H1 (cell line): Measurements from ENCODE around the gene ARMC9.
"Not testable (repeated sequence)": the region's sequence is repeated elsewhere in the genome, so short reads cannot be mapped to it uniquely, and the experiment has no call there.

Experiments
- BRCA1 ChIP-seq: IDR thresholded peaks from 2 replicates; pipeline ENCODE4 v1.6.1; 2012; ENCODE audit warnings: low read depth, low read length, improper control_type of control experiment
- EP300 ChIP-seq, 2 experiments: IDR thresholded peaks; 1 replicate in 1 of 2; 2 replicates in 1 of 2; pipeline ENCODE4 v1.6.1; 2011 to 2012; ENCODE audit warnings: low read depth in 2 of 2, low read length in 2 of 2, mild to moderate bottlenecking in 2 of 2, borderline replicate concordance in 1 of 2, inconsistent platforms in 1 of 2, moderate library complexity in 1 of 2
- EZH2 ChIP-seq: fragments of 200-600 bp; sonication (generic); IDR thresholded peaks from 2 replicates; pipeline ENCODE4 v1.7.1; 2012; ENCODE audit warnings: low read depth, mild to moderate bottlenecking, moderate library complexity, low read length, inconsistent platforms; ENCODE audit not compliant: severe bottlenecking
- FOSL1 ChIP-seq: IDR thresholded peaks from 2 replicates; pipeline ENCODE4 v1.6.1; 2011; ENCODE audit warnings: mild to moderate bottlenecking, low read depth, low read length, moderate library complexity; ENCODE audit not compliant: insufficient read depth
- MAFK ChIP-seq: IDR thresholded peaks from 2 replicates; pipeline ENCODE4 v1.6.1; 2012; ENCODE audit warnings: low read depth, mild to moderate bottlenecking, improper control_type of control experiment, low read length
- MAX ChIP-seq: IDR thresholded peaks from 2 replicates; pipeline ENCODE4 v1.6.1; 2012; ENCODE audit warnings: inconsistent platforms
- NRF1 ChIP-seq: IDR thresholded peaks from 2 replicates; pipeline ENCODE4 v1.6.1; 2011; ENCODE audit warnings: mild to moderate bottlenecking, low read depth, low read length, improper control_type of control experiment
- POLR2A ChIP-seq, 2 experiments: IDR thresholded peaks; 1 replicate in 1 of 2; 2 replicates in 1 of 2; pipeline ENCODE4 v1.6.1; 2011; ENCODE audit warnings: low read depth in 2 of 2, low read length in 2 of 2, mild to moderate bottlenecking in 2 of 2; ENCODE audit errors: control extremely low read depth in 1 of 2
- POLR2AphosphoS5 ChIP-seq: IDR thresholded peaks from 2 replicates; pipeline ENCODE4 v1.6.1; 2011; ENCODE audit warnings: low read depth, low read length
- RBBP5 ChIP-seq: IDR thresholded peaks from 2 replicates; pipeline ENCODE4 v1.7.1; 2012; ENCODE audit warnings: low read depth, mild to moderate bottlenecking, inconsistent platforms, low read length, moderate library complexity, borderline replicate concordance
- SP1 ChIP-seq: IDR thresholded peaks from 2 replicates; pipeline ENCODE4 v1.6.1; 2011; ENCODE audit warnings: low read depth, low read length
- ZNF274 ChIP-seq: IDR thresholded peaks from 2 replicates; pipeline ENCODE4 v1.7.0; 2012; ENCODE audit warnings: low read length, borderline replicate concordance; ENCODE audit errors: extremely low read depth
- TF ChIP-seq, protein P1 (sequence below), 3 experiments: IDR thresholded peaks; 1 replicate in 2 of 3; 2 replicates in 1 of 3; pipeline versions ENCODE4 v1.5.1 to v1.6.1; 2011; ENCODE audit warnings: low read length in 3 of 3, mild to moderate bottlenecking in 3 of 3, inconsistent platforms in 2 of 3, low read depth in 1 of 3, moderate library complexity in 1 of 3; ENCODE audit not compliant: insufficient read depth in 1 of 3; ENCODE audit errors: control extremely low read depth in 1 of 3

- not testable (repeated sequence) for TF ChIP-seq BRCA1; MAX; NRF1; POLR2A (IDR thresholded peaks at IDR 0.05; ENCODE audit: control extremely low read depth in 1 of 2, low read depth in 2 of 2, low read length in 2 of 2); ZNF274; MAFK; RBBP5; SP1; FOSL1; EZH2; EP300 (IDR thresholded peaks at IDR 0.05; ENCODE audit: borderline replicate concordance in 1 of 2, low read depth in 2 of 2, low read length in 2 of 2); POLR2AphosphoS5
- TF ChIP-seq, protein P1, sequence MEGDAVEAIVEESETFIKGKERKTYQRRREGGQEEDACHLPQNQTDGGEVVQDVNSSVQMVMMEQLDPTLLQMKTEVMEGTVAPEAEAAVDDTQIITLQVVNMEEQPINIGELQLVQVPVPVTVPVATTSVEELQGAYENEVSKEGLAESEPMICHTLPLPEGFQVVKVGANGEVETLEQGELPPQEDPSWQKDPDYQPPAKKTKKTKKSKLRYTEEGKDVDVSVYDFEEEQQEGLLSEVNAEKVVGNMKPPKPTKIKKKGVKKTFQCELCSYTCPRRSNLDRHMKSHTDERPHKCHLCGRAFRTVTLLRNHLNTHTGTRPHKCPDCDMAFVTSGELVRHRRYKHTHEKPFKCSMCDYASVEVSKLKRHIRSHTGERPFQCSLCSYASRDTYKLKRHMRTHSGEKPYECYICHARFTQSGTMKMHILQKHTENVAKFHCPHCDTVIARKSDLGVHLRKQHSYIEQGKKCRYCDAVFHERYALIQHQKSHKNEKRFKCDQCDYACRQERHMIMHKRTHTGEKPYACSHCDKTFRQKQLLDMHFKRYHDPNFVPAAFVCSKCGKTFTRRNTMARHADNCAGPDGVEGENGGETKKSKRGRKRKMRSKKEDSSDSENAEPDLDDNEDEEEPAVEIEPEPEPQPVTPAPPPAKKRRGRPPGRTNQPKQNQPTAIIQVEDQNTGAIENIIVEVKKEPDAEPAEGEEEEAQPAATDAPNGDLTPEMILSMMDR (IDR thresholded peaks at IDR 0.05; ENCODE audit: control extremely low read depth in 1 of 3, insufficient read depth in 1 of 3, low read depth in 1 of 3, low read length in 3 of 3) = not testable (repeated sequence)
Observed at GRCh38 chr2:231349374-231349735, 150.9 kb downstream of the ARMC9 start.
